Measurements from ENCODE around the gene MAPK12. TPM values are rescaled to one million over a fixed set of nuclear protein-coding genes. Genes with fewer than 3 reads are reported as not detected.

The MAPK12 gene
- total and polyA plus RNA-seq, 9 of the 15 experiments (the other 6 are each of a cell fraction or from before 2014, with no cell fraction given) = 0.79 to 71.5 (median 32.8) TPM

DNA sequence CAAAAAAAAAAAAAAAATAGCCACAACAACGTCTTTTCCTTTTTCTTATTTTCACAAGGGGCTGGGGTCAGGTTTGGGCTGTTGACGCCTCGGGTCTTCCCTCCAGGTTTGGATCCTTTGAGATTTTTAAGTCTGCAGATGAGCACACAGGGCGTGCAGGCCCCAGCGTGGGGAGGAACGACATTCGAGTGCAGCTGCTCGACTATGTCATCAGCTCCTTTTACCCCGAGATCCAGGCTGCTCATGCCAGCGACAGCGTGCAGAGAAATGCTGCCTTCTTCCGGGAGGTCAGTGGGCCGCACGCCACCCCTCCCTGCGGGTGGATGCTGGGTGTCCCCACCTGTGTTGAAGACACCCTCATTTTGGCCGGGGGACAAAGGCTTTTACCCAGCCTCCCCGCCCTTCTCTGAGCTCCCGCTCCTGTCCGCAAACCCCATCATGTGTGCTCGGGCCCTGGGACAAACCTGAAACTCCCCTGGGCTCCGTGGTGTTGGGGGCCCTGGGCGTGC lies 53.0 kb downstream of the MAPK12 start:
- no TSS peak for BruUV-seq (replicated peaks)
- ATAC-seq (no peak), FAIRE-seq (no peak), DNase-seq (ENCODE audit: extremely low read depth in 1 of 4, low spot score in 3 of 4) (no peak)
- POLR2A ChIA-PET = interaction anchor here (0.7 kb wide), 1 partner anchor 33 kb away, joined by 4 read pairs; no protein-coding TSS in a partner anchor
- 92% methylated on average over 10 of the region's 22 CpGs for WGBS (ENCODE audit: insufficient coverage, low coverage, missing lambda C conversion rate)
- Histone ChIP-seq H3K36me3 (ENCODE audit: control insufficient read depth, insufficient read depth, low read length) (peaks cover 53% of the 10 kb centered on the region), H4K20me1 (replicated peaks; ENCODE audit: control insufficient read depth, insufficient read depth, low read length) (0 out of 2 replicates have a peak, but pooled peaks cover 3% of the 10 kb centered on the region), H3K4me2 (ENCODE audit: insufficient read depth, low read length) (no peak overlapping the region), H3K9me3 (replicated peaks; ENCODE audit: control insufficient read depth, insufficient read depth, low read depth, low read length) (0 out of 2 replicates have a peak, but pooled peaks cover 2% of the 10 kb centered on the region), H3K4me3 (no peak overlapping the region), H3K4me1 (replicated peaks in 1 of 2; ENCODE audit: control insufficient read depth in 2 of 2, insufficient read depth in 2 of 2, low read length in 2 of 2) (peaks cover 0 to 37% of the 10 kb centered on the region in 2 experiments; a peak in 2 of 5 replicates), H3K9me1 (ENCODE audit: control insufficient read depth, insufficient read depth, low read length) (no peaks in the 10 kb centered on the region), H3K79me2 (ENCODE audit: control insufficient read depth, insufficient read depth, low read length) (peaks cover 6% of the 10 kb centered on the region; the same call in 1 of the 3 replicates), H2AFZ (ENCODE audit: low read depth, low read length) (no peak overlapping the region), H3K9ac (ENCODE audit: insufficient read depth in 1 of 2, low read depth in 2 of 2, low read length in 2 of 2) (no peak overlapping the region), H3K27me3 (ENCODE audit: control insufficient read depth in 2 of 2, insufficient read depth in 2 of 2, low read length in 2 of 2) (no peaks in the 10 kb centered on the region), H3K27ac (ENCODE audit: extremely low read depth, low read depth, low read length) (no peak overlapping the region)
- intact Hi-C loops (cut with micrococcal nuclease) (no loop called here), in situ Hi-C loops (cut with MboI) (no loop called here)
- CTCF ChIA-PET (ENCODE audit: low intra/inter-chr PET ratio) = interaction anchor here (2.4 kb wide), 1 partner anchor 62 kb away, joined by 10 read pairs; no protein-coding TSS in a partner anchor
- TF ChIP-seq SRSF1 (IDR thresholded peaks at IDR 0.05; ENCODE audit: low read depth, low read length) (no peak), KLF6 (CRISPR knock-in tag; IDR thresholded peaks at IDR 0.05; ENCODE audit: borderline replicate concordance) (no peak), CREBBP (IDR thresholded peaks at IDR 0.05; ENCODE audit: low read depth, low read length) (no peak), SP2 (IDR thresholded peaks at IDR 0.05; ENCODE audit: extremely low read depth, low read depth, low read length, poor library complexity, severe bottlenecking) (no peak), ZNF165 (CRISPR knock-in tag; IDR thresholded peaks at IDR 0.05; ENCODE audit: borderline replicate concordance) (no peak), DACH1 (IDR thresholded peaks at IDR 0.05; ENCODE audit: partially characterized antibody) (no peak), TGIF2 (CRISPR knock-in tag; IDR thresholded peaks at IDR 0.05) (no peak), RBM17 (IDR thresholded peaks at IDR 0.05; ENCODE audit: borderline replicate concordance, low read depth, low read length) (no peak), ZSCAN32 (CRISPR knock-in tag; IDR thresholded peaks at IDR 0.05) (no peak), ZNF143 (CRISPR knock-in tag; IDR thresholded peaks at IDR 0.05) (no peak), ZNF140 (CRISPR knock-in tag; IDR thresholded peaks at IDR 0.05) (no peak)
- TF ChIP-seq, protein P1, sequence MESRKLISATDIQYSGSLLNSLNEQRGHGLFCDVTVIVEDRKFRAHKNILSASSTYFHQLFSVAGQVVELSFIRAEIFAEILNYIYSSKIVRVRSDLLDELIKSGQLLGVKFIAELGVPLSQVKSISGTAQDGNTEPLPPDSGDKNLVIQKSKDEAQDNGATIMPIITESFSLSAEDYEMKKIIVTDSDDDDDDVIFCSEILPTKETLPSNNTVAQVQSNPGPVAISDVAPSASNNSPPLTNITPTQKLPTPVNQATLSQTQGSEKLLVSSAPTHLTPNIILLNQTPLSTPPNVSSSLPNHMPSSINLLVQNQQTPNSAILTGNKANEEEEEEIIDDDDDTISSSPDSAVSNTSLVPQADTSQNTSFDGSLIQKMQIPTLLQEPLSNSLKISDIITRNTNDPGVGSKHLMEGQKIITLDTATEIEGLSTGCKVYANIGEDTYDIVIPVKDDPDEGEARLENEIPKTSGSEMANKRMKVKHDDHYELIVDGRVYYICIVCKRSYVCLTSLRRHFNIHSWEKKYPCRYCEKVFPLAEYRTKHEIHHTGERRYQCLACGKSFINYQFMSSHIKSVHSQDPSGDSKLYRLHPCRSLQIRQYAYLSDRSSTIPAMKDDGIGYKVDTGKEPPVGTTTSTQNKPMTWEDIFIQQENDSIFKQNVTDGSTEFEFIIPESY (CRISPR knock-in tag; IDR thresholded peaks at IDR 0.05) = no peak
- TF ChIP-seq, protein P2, sequence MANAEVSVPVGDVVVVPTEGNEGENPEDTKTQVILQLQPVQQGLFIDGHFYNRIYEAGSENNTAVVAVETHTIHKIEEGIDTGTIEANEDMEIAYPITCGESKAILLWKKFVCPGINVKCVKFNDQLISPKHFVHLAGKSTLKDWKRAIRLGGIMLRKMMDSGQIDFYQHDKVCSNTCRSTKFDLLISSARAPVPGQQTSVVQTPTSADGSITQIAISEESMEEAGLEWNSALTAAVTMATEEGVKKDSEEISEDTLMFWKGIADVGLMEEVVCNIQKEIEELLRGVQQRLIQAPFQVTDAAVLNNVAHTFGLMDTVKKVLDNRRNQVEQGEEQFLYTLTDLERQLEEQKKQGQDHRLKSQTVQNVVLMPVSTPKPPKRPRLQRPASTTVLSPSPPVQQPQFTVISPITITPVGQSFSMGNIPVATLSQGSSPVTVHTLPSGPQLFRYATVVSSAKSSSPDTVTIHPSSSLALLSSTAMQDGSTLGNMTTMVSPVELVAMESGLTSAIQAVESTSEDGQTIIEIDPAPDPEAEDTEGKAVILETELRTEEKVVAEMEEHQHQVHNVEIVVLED (CRISPR knock-in tag; IDR thresholded peaks at IDR 0.05) = no peak
- TF ChIP-seq, protein P3, sequence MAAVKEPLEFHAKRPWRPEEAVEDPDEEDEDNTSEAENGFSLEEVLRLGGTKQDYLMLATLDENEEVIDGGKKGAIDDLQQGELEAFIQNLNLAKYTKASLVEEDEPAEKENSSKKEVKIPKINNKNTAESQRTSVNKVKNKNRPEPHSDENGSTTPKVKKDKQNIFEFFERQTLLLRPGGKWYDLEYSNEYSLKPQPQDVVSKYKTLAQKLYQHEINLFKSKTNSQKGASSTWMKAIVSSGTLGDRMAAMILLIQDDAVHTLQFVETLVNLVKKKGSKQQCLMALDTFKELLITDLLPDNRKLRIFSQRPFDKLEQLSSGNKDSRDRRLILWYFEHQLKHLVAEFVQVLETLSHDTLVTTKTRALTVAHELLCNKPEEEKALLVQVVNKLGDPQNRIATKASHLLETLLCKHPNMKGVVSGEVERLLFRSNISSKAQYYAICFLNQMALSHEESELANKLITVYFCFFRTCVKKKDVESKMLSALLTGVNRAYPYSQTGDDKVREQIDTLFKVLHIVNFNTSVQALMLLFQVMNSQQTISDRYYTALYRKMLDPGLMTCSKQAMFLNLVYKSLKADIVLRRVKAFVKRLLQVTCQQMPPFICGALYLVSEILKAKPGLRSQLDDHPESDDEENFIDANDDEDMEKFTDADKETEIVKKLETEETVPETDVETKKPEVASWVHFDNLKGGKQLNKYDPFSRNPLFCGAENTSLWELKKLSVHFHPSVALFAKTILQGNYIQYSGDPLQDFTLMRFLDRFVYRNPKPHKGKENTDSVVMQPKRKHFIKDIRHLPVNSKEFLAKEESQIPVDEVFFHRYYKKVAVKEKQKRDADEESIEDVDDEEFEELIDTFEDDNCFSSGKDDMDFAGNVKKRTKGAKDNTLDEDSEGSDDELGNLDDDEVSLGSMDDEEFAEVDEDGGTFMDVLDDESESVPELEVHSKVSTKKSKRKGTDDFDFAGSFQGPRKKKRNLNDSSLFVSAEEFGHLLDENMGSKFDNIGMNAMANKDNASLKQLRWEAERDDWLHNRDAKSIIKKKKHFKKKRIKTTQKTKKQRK (IDR thresholded peaks at IDR 0.05; ENCODE audit: borderline replicate concordance, low read depth, low read length) = no peak
